Thyroid gland (tissue), 4 donors: ENCODE measurements around the gene MAD2L2. TPM values are rescaled to one million over a fixed set of nuclear protein-coding genes. Genes with fewer than 3 reads are reported as not detected.

ENCODE experiments used
- DNase-seq, 2 donors: peaks; one replicate each; pipeline ENCODE4 v3.0.0-alpha.2; 2019
- H3K27ac ChIP-seq, 3 donors: fragments of 200-600 bp; sonication (generic); 1 replicate in 2 of 3; 2 replicates in 1 of 3; pipeline ENCODE4 v1.5.1; 2016 to 2019; ENCODE audit warnings: mild to moderate bottlenecking in 1 of 3, moderate library complexity in 1 of 3
- H3K27me3 ChIP-seq: fragments of 200-600 bp; sonication (generic); one replicate; pipeline ENCODE4 v1.5.1; 2019
- H3K36me3 ChIP-seq, 2 donors: fragments of 200-600 bp; sonication (generic); one replicate each; pipeline ENCODE4 v1.5.1; 2016 to 2019
- H3K4me1 ChIP-seq, 2 donors: fragments of 200-600 bp; sonication (generic); one replicate each; pipeline ENCODE4 v1.5.1; 2017 to 2019
- H3K4me3 ChIP-seq, 3 donors: fragments of 200-600 bp; sonication (generic); replicated peaks in 1 of 3; 1 replicate in 2 of 3; 2 replicates in 1 of 3; pipeline ENCODE4 v1.5.1; 2016; ENCODE audit warnings: mild to moderate bottlenecking in 1 of 3
- H3K9me3 ChIP-seq: fragments of 200-600 bp; sonication (generic); one replicate; pipeline ENCODE4 v1.5.1; 2017
- POLR2A ChIP-seq, 2 donors: fragments of 450-650 bp; IDR thresholded peaks; one replicate each; pipeline ENCODE4 v1.6.1; 2017; ENCODE audit warnings: antibody characterized with exemption in 2 of 2, mild to moderate bottlenecking in 2 of 2, moderate library complexity in 1 of 2
- WGBS, 2 donors: methylation state at CpG; one replicate each; pipeline ENCODE4 v1.1.5; 2017; 5-methylcytosine and 5-hydroxymethylcytosine counted together
- intact Hi-C: fragments of 100-400 bp; cut with DNase I; formaldehyde crosslinking; loops from one replicate; pipeline ENCODE4 v1.15.1; 2023
- total RNA-seq, 4 donors: library from RNA; depleted of rRNA; stranded (reverse); fragments of >200 nt; gene quantifications; one replicate each; pipeline ENCODE4 v1.2.3, GENCODE V29; 2016
- TF ChIP-seq, protein P1 (sequence below), 6 experiments: fragments of 200-600 bp in 3 of 6; fragments of 450-650 bp in 3 of 6; sonication (generic) in 3 of 6; IDR thresholded peaks; one replicate each; pipeline ENCODE4 v1.5.1; 2016 to 2019; ENCODE audit warnings: antibody characterized with exemption in 6 of 6, mild to moderate bottlenecking in 2 of 6, inconsistent platforms in 1 of 6, moderate library complexity in 1 of 6

Gene MAD2L2
- total RNA-seq, 4 donors from 2014 or later = 12.0 to 43.9 (median 21.5) TPM

GRCh38 chr1:11685210-11685752, 4.3 kb upstream of the MAD2L2 start:
- H3K9me3 ChIP-seq = no peaks in the 10 kb centered on the region
- no peak overlapping the region for H3K4me3 ChIP-seq
- H3K27me3 ChIP-seq = peaks cover 9% of the 10 kb centered on the region
- intact Hi-C loops = no loop called here
- H3K4me1 ChIP-seq = peaks cover 4 to 9% of the 10 kb centered on the region in 2 donors
- DNase-seq = no peak
- TF ChIP-seq POLR2A (IDR thresholded peaks at IDR 0.05) = no peak
- TF ChIP-seq, protein P1, sequence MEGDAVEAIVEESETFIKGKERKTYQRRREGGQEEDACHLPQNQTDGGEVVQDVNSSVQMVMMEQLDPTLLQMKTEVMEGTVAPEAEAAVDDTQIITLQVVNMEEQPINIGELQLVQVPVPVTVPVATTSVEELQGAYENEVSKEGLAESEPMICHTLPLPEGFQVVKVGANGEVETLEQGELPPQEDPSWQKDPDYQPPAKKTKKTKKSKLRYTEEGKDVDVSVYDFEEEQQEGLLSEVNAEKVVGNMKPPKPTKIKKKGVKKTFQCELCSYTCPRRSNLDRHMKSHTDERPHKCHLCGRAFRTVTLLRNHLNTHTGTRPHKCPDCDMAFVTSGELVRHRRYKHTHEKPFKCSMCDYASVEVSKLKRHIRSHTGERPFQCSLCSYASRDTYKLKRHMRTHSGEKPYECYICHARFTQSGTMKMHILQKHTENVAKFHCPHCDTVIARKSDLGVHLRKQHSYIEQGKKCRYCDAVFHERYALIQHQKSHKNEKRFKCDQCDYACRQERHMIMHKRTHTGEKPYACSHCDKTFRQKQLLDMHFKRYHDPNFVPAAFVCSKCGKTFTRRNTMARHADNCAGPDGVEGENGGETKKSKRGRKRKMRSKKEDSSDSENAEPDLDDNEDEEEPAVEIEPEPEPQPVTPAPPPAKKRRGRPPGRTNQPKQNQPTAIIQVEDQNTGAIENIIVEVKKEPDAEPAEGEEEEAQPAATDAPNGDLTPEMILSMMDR (IDR thresholded peaks at IDR 0.05) = no peak
- WGBS, 2 donors = 87 to 97% methylated on average over 7 of the region's 7 CpGs
- no peak overlapping the region for H3K27ac ChIP-seq
- H3K36me3 ChIP-seq = no peaks in the 10 kb centered on the region

GRCh38 chr1:11684070-11684469, 3.1 kb upstream of the MAD2L2 start:
- intact Hi-C loops = no loop called here
- 68 to 70% methylated on average over 7 of the region's 7 CpGs for WGBS, 2 donors
- no peak overlapping the region for H3K4me3 ChIP-seq
- no peaks in the 10 kb centered on the region for H3K27me3 ChIP-seq
- H3K36me3 ChIP-seq = no peaks in the 10 kb centered on the region
- H3K27ac ChIP-seq = no peak overlapping the region
- TF ChIP-seq, protein P1 (IDR thresholded peaks at IDR 0.05) = no peak
- no peak for TF ChIP-seq POLR2A (IDR thresholded peaks at IDR 0.05)
- DNase-seq = no peak
- no peaks in the 10 kb centered on the region for H3K9me3 ChIP-seq
- peaks cover 7 to 10% of the 10 kb centered on the region in 2 donors for H3K4me1 ChIP-seq

DNA sequence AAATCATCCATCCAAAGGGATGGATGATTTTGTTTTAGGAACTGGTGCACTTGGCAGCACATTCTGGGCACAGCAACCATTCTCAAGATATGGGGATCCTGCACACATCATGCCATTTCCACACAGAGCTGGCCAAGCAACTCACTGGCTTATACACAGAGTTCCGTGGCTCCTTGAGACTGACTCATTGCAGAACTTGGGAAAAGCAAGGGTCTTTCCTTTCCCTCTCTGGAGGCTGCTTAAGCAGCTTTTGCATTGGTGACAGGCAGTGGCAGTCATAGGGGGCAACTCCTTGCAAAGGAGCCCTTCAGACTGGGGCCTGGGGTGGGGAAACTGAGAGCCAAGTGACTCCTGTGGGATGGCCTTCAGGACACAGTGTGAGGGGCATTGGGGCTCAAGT, 1.9 kb upstream of the MAD2L2 start:
- intact Hi-C loops = no loop called here
- H3K9me3 ChIP-seq = no peaks in the 10 kb centered on the region
- H3K27ac ChIP-seq = no peak overlapping the region
- TF ChIP-seq, protein P1 (IDR thresholded peaks at IDR 0.05) = no peak
- TF ChIP-seq POLR2A (IDR thresholded peaks at IDR 0.05) = no peak
- no peak overlapping the region for H3K4me3 ChIP-seq
- no peak for DNase-seq
- peaks cover 7 to 10% of the 10 kb centered on the region in 2 donors for H3K4me1 ChIP-seq
- H3K36me3 ChIP-seq = no peaks in the 10 kb centered on the region
- H3K27me3 ChIP-seq = no peaks in the 10 kb centered on the region
- 56 to 75% methylated on average over 1 of the region's 1 CpG for WGBS, 2 donors

- 56 to 60% methylated on average over 7 of the region's 7 CpGs for WGBS, 2 donors
- intact Hi-C loops = no loop called here
- H3K27me3 ChIP-seq = no peaks in the 10 kb centered on the region
- no peaks in the 10 kb centered on the region for H3K36me3 ChIP-seq
- TF ChIP-seq, protein P1 (IDR thresholded peaks at IDR 0.05) = no peak
- no peak for TF ChIP-seq POLR2A (IDR thresholded peaks at IDR 0.05)
- peaks cover 7 to 10% of the 10 kb centered on the region in 2 donors for H3K4me1 ChIP-seq
- no peak for DNase-seq
- no peak overlapping the region for H3K4me3 ChIP-seq
- H3K9me3 ChIP-seq = no peaks in the 10 kb centered on the region
- no peak overlapping the region for H3K27ac ChIP-seq
These were observed 1.4 kb upstream of the MAD2L2 start for GRCh38 chr1:11682287-11682771.

DNA sequence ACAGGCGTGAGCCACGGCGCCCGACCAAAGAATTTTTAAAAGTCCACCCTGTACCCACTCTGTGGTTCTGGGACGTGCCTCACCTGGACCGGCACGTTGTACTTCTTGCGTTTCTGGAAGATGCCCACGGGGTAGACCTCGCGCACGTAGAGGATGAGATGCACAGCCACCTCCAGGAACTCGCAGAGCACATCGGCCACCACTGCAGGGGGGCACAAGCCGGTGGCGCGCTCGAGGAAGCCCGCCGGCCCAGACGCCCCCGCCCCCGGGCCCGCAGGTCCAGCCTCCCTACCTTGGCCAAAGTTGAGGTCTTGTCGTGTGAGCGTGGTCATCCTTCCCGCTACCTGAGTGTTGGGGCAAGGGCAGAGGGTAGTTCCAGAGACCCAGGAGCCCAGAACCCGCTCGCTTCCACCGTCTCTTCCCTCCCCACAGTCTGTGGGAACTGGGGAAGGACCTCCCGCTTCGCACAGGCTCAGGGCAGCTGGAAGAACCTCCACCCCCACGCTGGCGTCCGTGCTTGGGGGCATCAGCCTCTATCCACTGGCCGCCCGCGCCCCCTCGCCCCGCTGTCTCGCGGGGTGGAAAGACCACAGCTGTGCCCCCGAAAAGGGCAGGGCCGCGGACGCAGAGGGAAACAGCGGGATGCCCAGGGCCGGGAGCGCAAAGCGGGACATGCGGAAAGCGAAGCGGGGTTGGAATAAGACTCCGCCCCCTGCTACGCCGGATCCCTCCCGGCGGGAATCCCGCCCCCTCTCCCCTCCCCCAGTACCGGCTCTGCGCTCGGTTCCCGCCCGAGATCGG, 478 bp downstream of the MAD2L2 start:
- intact Hi-C loops = no loop called here
- peak overlapping the region; percentile 62 to 83 (median 79) for H3K4me3 ChIP-seq
- H3K27ac ChIP-seq = peak overlapping the region in 2 of 3 donors; percentile 68 to 74
- no peak for TF ChIP-seq POLR2A (IDR thresholded peaks at IDR 0.05)
- TF ChIP-seq, protein P1 (IDR thresholded peaks at IDR 0.05) = no peak
- H3K36me3 ChIP-seq = peaks cover 0 to 1% of the 10 kb centered on the region in 2 donors
- no peaks in the 10 kb centered on the region for H3K27me3 ChIP-seq
- peaks cover 7 to 10% of the 10 kb centered on the region in 2 donors for H3K4me1 ChIP-seq
- no peak for DNase-seq
- 7 to 12% methylated on average over 31 to 33 of the region's 65 CpGs for WGBS, 2 donors
- H3K9me3 ChIP-seq = no peaks in the 10 kb centered on the region
